CD4-positive, alpha-beta T cell treated with Interleukin-6 at 100 ng/mL for 8 hours (primary cell): ENCODE measurements around the gene PADI4.

Experiments
- DNase-seq: peaks from one replicate; pipeline ENCODE4 v3.0.0-alpha.2; 2020; ENCODE audit warnings: mixed read lengths, low spot score

The PADI4 gene

GRCh38 chr1:17307946-17308345 is at the start of gene PADI4:
TSS of gene PADI4 (plus strand) at chr1:17308197. CDS start at chr1:17308223, 26 bp downstream.
- DNase-seq, result no peak

GRCh38 chr1:17258758-17259130 is 49.3 kb upstream of the PADI4 start:
- no peak for DNase-seq

- no peak for DNase-seq
Measured at GRCh38 chr1:17259233-17259873, 48.6 kb upstream of the PADI4 start.

GRCh38 chr1:17260264-17260663 is 47.7 kb upstream of the PADI4 start:
- no peak for DNase-seq

GRCh38 chr1:17260738-17261137 is 47.3 kb upstream of the PADI4 start:
- DNase-seq, result no peak

- no peak for DNase-seq
Measured at GRCh38 chr1:17263936-17264335, 44.1 kb upstream of the PADI4 start.

- DNase-seq, result no peak
Measured at GRCh38 chr1:17264470-17264869, 43.5 kb upstream of the PADI4 start.

GRCh38 chr1:17265162-17265561 is 42.8 kb upstream of the PADI4 start:
- no peak for DNase-seq

GRCh38 chr1:17265950-17266349 is 42.0 kb upstream of the PADI4 start:
- DNase-seq, result no peak

- no peak for DNase-seq
Measured at GRCh38 chr1:17270891-17271765, 36.9 kb upstream of the PADI4 start.

GRCh38 chr1:17272066-17272465 is 35.9 kb upstream of the PADI4 start:
- DNase-seq, result no peak

- DNase-seq, result no peak
Measured at GRCh38 chr1:17272646-17273045, 35.4 kb upstream of the PADI4 start.

GRCh38 chr1:17273096-17273495 is 34.9 kb upstream of the PADI4 start:
- no peak for DNase-seq

- DNase-seq, result no peak
Measured at GRCh38 chr1:17274186-17275170, 33.5 kb upstream of the PADI4 start.

GRCh38 chr1:17276568-17276967 is 31.4 kb upstream of the PADI4 start:
- DNase-seq, result no peak

- no peak for DNase-seq
Measured at GRCh38 chr1:17277511-17278159, 30.4 kb upstream of the PADI4 start.

GRCh38 chr1:17278996-17279830 is 28.8 kb upstream of the PADI4 start:
- DNase-seq, result no peak

GRCh38 chr1:17280436-17280835 is 27.6 kb upstream of the PADI4 start:
- no peak for DNase-seq

GRCh38 chr1:17280894-17281293 is 27.1 kb upstream of the PADI4 start:
- DNase-seq, result no peak

GRCh38 chr1:17281775-17282181 is 26.2 kb upstream of the PADI4 start:
- no peak for DNase-seq

GRCh38 chr1:17282836-17283235 is 25.2 kb upstream of the PADI4 start:
- no peak for DNase-seq
